Fibroblast of lung (primary cell): ENCODE results near the gene ERGIC1. TPM values are rescaled to one million over a fixed set of nuclear protein-coding genes. Genes with fewer than 3 reads are reported as not detected.
A peak's percentile ranks its signal among the peaks of the same experiment; 100 is the strongest.

Experiments
- DNase-seq, 2 donors: peaks; one replicate each; pipeline versions ENCODE4 v3.0.0 to v3.0.0-alpha.2; 2010; ENCODE audit warnings: low read depth in 2 of 2
- H2AFZ ChIP-seq: 2 replicates; pipeline ENCODE4 v1.5.1; 2012; ENCODE audit warnings: low read length, control low read depth, inconsistent platforms
- H3K27ac ChIP-seq: 2 replicates; pipeline ENCODE4 v1.5.1; 2011; ENCODE audit warnings: low read length, control low read depth; ENCODE audit not compliant: insufficient read depth
- H3K27me3 ChIP-seq: 2 replicates; pipeline ENCODE4 v1.5.1; 2011; ENCODE audit warnings: mild to moderate bottlenecking, low read length; ENCODE audit not compliant: control insufficient read depth, insufficient read depth
- H3K36me3 ChIP-seq: 2 replicates; pipeline ENCODE4 v1.5.1; 2011; ENCODE audit warnings: low read length; ENCODE audit not compliant: control insufficient read depth, insufficient read depth
- H3K4me1 ChIP-seq: 2 replicates; pipeline ENCODE4 v1.5.1; 2011; ENCODE audit warnings: low read length; ENCODE audit not compliant: control insufficient read depth, insufficient read depth; ENCODE audit errors: extremely low read depth
- H3K4me2 ChIP-seq: 2 replicates; pipeline ENCODE4 v1.5.1; 2011; ENCODE audit warnings: low read length, control low read depth; ENCODE audit not compliant: insufficient read depth; ENCODE audit errors: extremely low read depth
- H3K4me3 ChIP-seq, 4 experiments: fragments of 200-600 bp in 1 of 4; sonication (generic) in 1 of 4; replicated peaks in 1 of 4; 2 replicates each; pipeline ENCODE4 v1.5.1; 2011 to 2016; ENCODE audit warnings: low read length in 4 of 4, low read depth in 3 of 4, mild to moderate bottlenecking in 3 of 4, control low read depth in 2 of 4, inconsistent platforms in 1 of 4, mixed read lengths in 1 of 4; ENCODE audit not compliant: insufficient read depth in 1 of 4; ENCODE audit errors: control extremely low read depth in 1 of 4
- H3K79me2 ChIP-seq: 2 replicates; pipeline ENCODE4 v1.5.1; 2012; ENCODE audit warnings: mild to moderate bottlenecking, low read length, inconsistent platforms; ENCODE audit not compliant: control insufficient read depth, insufficient read depth
- H3K9ac ChIP-seq: 2 replicates; pipeline ENCODE4 v1.5.1; 2011; ENCODE audit warnings: mild to moderate bottlenecking, low read length, control low read depth; ENCODE audit not compliant: insufficient read depth
- H3K9me3 ChIP-seq: 2 replicates; pipeline ENCODE4 v1.5.1; 2012; ENCODE audit warnings: low read depth, low read length; ENCODE audit not compliant: control insufficient read depth, insufficient read depth
- H4K20me1 ChIP-seq: 2 replicates; pipeline ENCODE4 v1.5.1; 2011; ENCODE audit warnings: low read length; ENCODE audit not compliant: control insufficient read depth, insufficient read depth; ENCODE audit errors: extremely low read depth
- CTCF ChIP-seq, 2 donors: IDR thresholded peaks in 1 of 2; conservative IDR thresholded peaks in 1 of 2; 1 replicate in 1 of 2; 2 replicates in 1 of 2; pipeline ENCODE4 v1.5.1; 2011 to 2012; ENCODE audit warnings: low read length in 2 of 2, control low read depth in 1 of 2, inconsistent platforms in 1 of 2, low read depth in 1 of 2, mild to moderate bottlenecking in 1 of 2
- EZH2 ChIP-seq: IDR thresholded peaks from 2 replicates; pipeline ENCODE4 v1.5.1; 2012; ENCODE audit warnings: low read length, control low read depth, mild to moderate bottlenecking; ENCODE audit errors: missing control alignments
- polyA plus RNA-seq, 2 donors: library from polyadenylated mRNA; depleted of rRNA in 1 of 2; stranded (reverse) in 1 of 2; unstranded in 1 of 2; fragments of >200 nt; gene quantifications; 2 replicates each; pipeline ENCODE4 v1.2.1, GENCODE V29; 2011 to 2012; ENCODE audit warnings: missing spikeins in 1 of 2
- total RNA-seq: library from RNA; depleted of rRNA; stranded (reverse); fragments of >200 nt; gene quantifications from 2 replicates; pipeline ENCODE4 v1.2.1, GENCODE V29; 2014

The ERGIC1 gene
- total and polyA plus RNA-seq, 2 donors (not counting 1 experiment from before 2014, with no cell fraction given): 113 to 171 TPM

- Histone ChIP-seq H3K79me2 (peaks cover 47% of the 10 kb centered on the region), H3K9ac (peak overlapping the region; percentile 96), H3K4me2 (peak overlapping the region; percentile 93), H3K4me1 (peaks cover 15% of the 10 kb centered on the region), H3K27me3 (no peaks in the 10 kb centered on the region), H3K27ac (peak overlapping the region; percentile 83), H4K20me1 (no peaks in the 10 kb centered on the region), H2AFZ (no peak overlapping the region), H3K9me3 (no peaks in the 10 kb centered on the region), H3K36me3 (peaks cover 3% of the 10 kb centered on the region), H3K4me3 (peak overlapping the region; percentile 71 to 96 (median 83))
- DNase-seq: no peak
- TF ChIP-seq CTCF (conservative IDR thresholded peaks at IDR 0.05 in 1 of 2, IDR thresholded peaks at IDR 0.05 in 1 of 2; ENCODE audit: low read depth in 1 of 2, low read length in 2 of 2): no peak
- no peak for TF ChIP-seq EZH2
Measured at GRCh38 chr5:172834415-172835289, 601 bp downstream of the ERGIC1 start.

GRCh38 chr5:172835290-172835993 is 1.4 kb downstream of the ERGIC1 start:
- Histone ChIP-seq H3K27ac (peak overlapping the region; percentile 83), H3K27me3 (no peaks in the 10 kb centered on the region), H3K4me3 (peak overlapping the region; percentile 71 to 96 (median 83)), H3K79me2 (peaks cover 53% of the 10 kb centered on the region), H4K20me1 (no peaks in the 10 kb centered on the region), H3K4me2 (peak overlapping the region; percentile 93), H2AFZ (no peak overlapping the region), H3K36me3 (peaks cover 3% of the 10 kb centered on the region), H3K9me3 (no peaks in the 10 kb centered on the region), H3K4me1 (peaks cover 16% of the 10 kb centered on the region), H3K9ac (peak overlapping the region; percentile 96)
- DNase-seq: no peak
- no peak for TF ChIP-seq EZH2
- TF ChIP-seq CTCF (conservative IDR thresholded peaks at IDR 0.05 in 1 of 2, IDR thresholded peaks at IDR 0.05 in 1 of 2; ENCODE audit: low read depth in 1 of 2, low read length in 2 of 2): no peak

GRCh38 chr5:172835994-172836356 is 1.9 kb downstream of the ERGIC1 start:
- Histone ChIP-seq H3K79me2 (peaks cover 59% of the 10 kb centered on the region), H3K4me2 (peak overlapping the region; percentile 93), H3K9me3 (no peaks in the 10 kb centered on the region), H3K4me1 (peaks cover 12% of the 10 kb centered on the region), H3K27me3 (no peaks in the 10 kb centered on the region), H3K4me3 (peak overlapping the region in 2 of 4 experiments; percentile 10 to 88), H3K27ac (peak overlapping the region; percentile 83), H4K20me1 (no peaks in the 10 kb centered on the region), H3K9ac (no peak overlapping the region), H2AFZ (no peak overlapping the region), H3K36me3 (peaks cover 3% of the 10 kb centered on the region)
- TF ChIP-seq EZH2 (no peak), CTCF (conservative IDR thresholded peaks at IDR 0.05 in 1 of 2, IDR thresholded peaks at IDR 0.05 in 1 of 2; ENCODE audit: low read depth in 1 of 2, low read length in 2 of 2) (no peak)
- DNase-seq: no peak
